ENCODE measurements around the gene GLDN.

- no peak for TF ChIP-seq EP300 (IDR thresholded peaks at IDR 0.05)
- TF ChIP-seq, protein P1, sequence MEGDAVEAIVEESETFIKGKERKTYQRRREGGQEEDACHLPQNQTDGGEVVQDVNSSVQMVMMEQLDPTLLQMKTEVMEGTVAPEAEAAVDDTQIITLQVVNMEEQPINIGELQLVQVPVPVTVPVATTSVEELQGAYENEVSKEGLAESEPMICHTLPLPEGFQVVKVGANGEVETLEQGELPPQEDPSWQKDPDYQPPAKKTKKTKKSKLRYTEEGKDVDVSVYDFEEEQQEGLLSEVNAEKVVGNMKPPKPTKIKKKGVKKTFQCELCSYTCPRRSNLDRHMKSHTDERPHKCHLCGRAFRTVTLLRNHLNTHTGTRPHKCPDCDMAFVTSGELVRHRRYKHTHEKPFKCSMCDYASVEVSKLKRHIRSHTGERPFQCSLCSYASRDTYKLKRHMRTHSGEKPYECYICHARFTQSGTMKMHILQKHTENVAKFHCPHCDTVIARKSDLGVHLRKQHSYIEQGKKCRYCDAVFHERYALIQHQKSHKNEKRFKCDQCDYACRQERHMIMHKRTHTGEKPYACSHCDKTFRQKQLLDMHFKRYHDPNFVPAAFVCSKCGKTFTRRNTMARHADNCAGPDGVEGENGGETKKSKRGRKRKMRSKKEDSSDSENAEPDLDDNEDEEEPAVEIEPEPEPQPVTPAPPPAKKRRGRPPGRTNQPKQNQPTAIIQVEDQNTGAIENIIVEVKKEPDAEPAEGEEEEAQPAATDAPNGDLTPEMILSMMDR (IDR thresholded peaks at IDR 0.05), result no peak
- TF ChIP-seq POLR2A (IDR thresholded peaks at IDR 0.05), result no peak
These were observed 13.6 kb downstream of the GLDN start for GRCh38 chr15:51355096-51355495.

Measured in tibial nerve (tissue), 4 donors.